D721Med (cell line): ENCODE data around the gene NDST4.
A peak's percentile ranks its signal among the peaks of the same experiment; 100 is the strongest.

Experiments
- DNase-seq: peaks from one replicate; pipeline ENCODE4 v3.0.0; 2011; ENCODE audit warnings: low spot score; ENCODE audit not compliant: insufficient read length
- FAIRE-seq: peaks from 2 replicates; lab custom pipeline; 2011; peaks lifted over from hg19 to GRCh38; lab: Jason Lieb, UNC
- TF ChIP-seq, protein P1 (sequence below): IDR thresholded peaks from 2 replicates; pipeline ENCODE4 v1.5.1; 2012; ENCODE audit warnings: mild to moderate bottlenecking, control low read depth; ENCODE audit not compliant: insufficient read depth; ENCODE audit errors: missing control alignments

Gene NDST4

DNA sequence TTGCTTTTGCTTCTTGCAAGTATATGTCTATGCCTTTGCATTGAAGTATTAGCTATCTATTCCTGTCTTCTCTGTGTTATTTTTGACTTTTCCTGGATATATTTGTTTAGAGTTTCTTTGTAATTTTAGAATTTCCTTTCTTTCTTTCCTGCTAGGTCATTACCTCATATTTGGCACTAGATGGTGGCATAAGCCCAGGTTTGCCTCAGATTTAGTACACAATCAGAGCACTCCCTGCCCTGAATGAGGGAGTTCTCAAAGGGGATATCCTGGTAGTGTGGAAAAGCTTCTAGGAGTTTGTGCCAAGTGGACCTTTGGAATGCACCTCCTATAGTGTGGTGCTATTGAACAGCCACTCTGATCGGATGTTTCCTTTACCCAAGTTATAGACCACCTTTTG, 333.2 kb downstream of the NDST4 start:
- DNase-seq (no peak), FAIRE-seq (no peak)
- TF ChIP-seq, protein P1, sequence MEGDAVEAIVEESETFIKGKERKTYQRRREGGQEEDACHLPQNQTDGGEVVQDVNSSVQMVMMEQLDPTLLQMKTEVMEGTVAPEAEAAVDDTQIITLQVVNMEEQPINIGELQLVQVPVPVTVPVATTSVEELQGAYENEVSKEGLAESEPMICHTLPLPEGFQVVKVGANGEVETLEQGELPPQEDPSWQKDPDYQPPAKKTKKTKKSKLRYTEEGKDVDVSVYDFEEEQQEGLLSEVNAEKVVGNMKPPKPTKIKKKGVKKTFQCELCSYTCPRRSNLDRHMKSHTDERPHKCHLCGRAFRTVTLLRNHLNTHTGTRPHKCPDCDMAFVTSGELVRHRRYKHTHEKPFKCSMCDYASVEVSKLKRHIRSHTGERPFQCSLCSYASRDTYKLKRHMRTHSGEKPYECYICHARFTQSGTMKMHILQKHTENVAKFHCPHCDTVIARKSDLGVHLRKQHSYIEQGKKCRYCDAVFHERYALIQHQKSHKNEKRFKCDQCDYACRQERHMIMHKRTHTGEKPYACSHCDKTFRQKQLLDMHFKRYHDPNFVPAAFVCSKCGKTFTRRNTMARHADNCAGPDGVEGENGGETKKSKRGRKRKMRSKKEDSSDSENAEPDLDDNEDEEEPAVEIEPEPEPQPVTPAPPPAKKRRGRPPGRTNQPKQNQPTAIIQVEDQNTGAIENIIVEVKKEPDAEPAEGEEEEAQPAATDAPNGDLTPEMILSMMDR = peak; percentile 59
